Gastrocnemius medialis (tissue), 4 donors: Measurements from ENCODE around the gene OR56A5. TPM values are rescaled to one million over a fixed set of nuclear protein-coding genes. Genes with fewer than 3 reads are reported as not detected.

Experiments
- ATAC-seq, 2 donors: fragments of 150-250 bp; one replicate each; pipeline ENCODE4 v1.9.1; 2016
- DNase-seq, 2 donors: peaks; one replicate each; pipeline ENCODE4 v3.0.0-alpha.2; 2019
- H3K27ac ChIP-seq, 4 donors: fragments of 200-600 bp; sonication (generic); 1 replicate in 1 of 4; 2 replicates in 3 of 4; pipeline ENCODE4 v1.5.1; 2016 to 2018; ENCODE audit warnings: mild to moderate bottlenecking in 2 of 4, moderate library complexity in 1 of 4
- H3K27me3 ChIP-seq, 3 donors: fragments of 200-600 bp; sonication (generic) in 2 of 3; 1 replicate in 1 of 3; 2 replicates in 2 of 3; pipeline versions ENCODE4 v1.5.1 to v1.6.0; 2016 to 2019; ENCODE audit warnings: mild to moderate bottlenecking in 1 of 3, moderate library complexity in 1 of 3
- H3K36me3 ChIP-seq, 2 donors: fragments of 200-600 bp; sonication (generic) in 1 of 2; one replicate each; pipeline ENCODE4 v1.5.1; 2017 to 2018
- H3K4me1 ChIP-seq, 2 donors: fragments of 200-600 bp; sonication (generic) in 1 of 2; one replicate each; pipeline ENCODE4 v1.5.1; 2016 to 2017; ENCODE audit warnings: mild to moderate bottlenecking in 2 of 2
- H3K4me3 ChIP-seq, 4 donors: fragments of 200-600 bp; sonication (generic) in 3 of 4; 1 replicate in 1 of 4; 2 replicates in 3 of 4; pipeline ENCODE4 v1.5.1; 2016 to 2019; ENCODE audit warnings: mild to moderate bottlenecking in 2 of 4
- H3K9me3 ChIP-seq, 3 donors: fragments of 200-600 bp; sonication (generic) in 2 of 3; 1 replicate in 1 of 3; 2 replicates in 2 of 3; pipeline ENCODE4 v1.5.1; 2016 to 2019
- CTCF ChIP-seq, 5 experiments: fragments of 450-650 bp in 3 of 5; fragments of 200-600 bp in 2 of 5; sonication (generic) in 2 of 5; IDR thresholded peaks in 4 of 5; conservative IDR thresholded peaks in 1 of 5; 1 replicate in 4 of 5; 2 replicates in 1 of 5; pipeline ENCODE4 v1.5.1; 2016 to 2019; ENCODE audit warnings: antibody characterized with exemption in 5 of 5, mild to moderate bottlenecking in 3 of 5, moderate library complexity in 3 of 5
- POLR2A ChIP-seq, 2 donors: fragments of 450-650 bp; IDR thresholded peaks; one replicate each; pipeline ENCODE4 v1.6.1; 2017; ENCODE audit warnings: antibody characterized with exemption in 2 of 2, mild to moderate bottlenecking in 2 of 2, moderate library complexity in 2 of 2
- in situ Hi-C, 4 donors: fragments of 200-750 bp; cut with MboI; loops; one replicate each; pipeline versions ENCODE4 v1.15.0 to v1.8.0; 2017; ENCODE audit warnings: low sequenced_read_pairs in 4 of 4
- intact Hi-C: fragments of 100-400 bp; cut with DNase I; formaldehyde crosslinking; loops from one replicate; pipeline ENCODE4 v1.15.1; 2023; ENCODE audit warnings: low total_unique reads
- total RNA-seq, 4 donors: library from RNA; depleted of rRNA; stranded (reverse); fragments of >200 nt; gene quantifications; one replicate each; pipeline versions ENCODE4 v1.1.0 to v1.2.3, GENCODE V29; 2016

OR56A5 gene
- total RNA-seq, 4 donors from 2014 or later, result not detected

- TF ChIP-seq CTCF (IDR thresholded peaks at IDR 0.05 in 4 of 5, conservative IDR thresholded peaks at IDR 0.05 in 1 of 5), result no peak
- no peak for TF ChIP-seq POLR2A (IDR thresholded peaks at IDR 0.05)
- Histone ChIP-seq H3K36me3 (no peaks in the 10 kb centered on the region), H3K4me3 (no peak overlapping the region), H3K4me1 (no peaks in the 10 kb centered on the region), H3K27me3 (no peaks in the 10 kb centered on the region), H3K9me3 (no peaks in the 10 kb centered on the region), H3K27ac (no peak overlapping the region)
- no peak for ATAC-seq
- DNase-seq, result no peak
- intact Hi-C loops (no loop called here), in situ Hi-C loops (no loop called here)
These were observed 44.5 kb downstream of the OR56A5 start for GRCh38 chr11:5923794-5924193.

- intact Hi-C loops, result no loop called here
- Histone ChIP-seq H3K27ac (no peak overlapping the region), H3K27me3 (no peaks in the 10 kb centered on the region), H3K9me3 (no peaks in the 10 kb centered on the region), H3K4me1 (no peaks in the 10 kb centered on the region), H3K4me3 (no peak overlapping the region), H3K36me3 (no peaks in the 10 kb centered on the region)
- DNase-seq (no peak), ATAC-seq (no peak)
- no peak for TF ChIP-seq CTCF (IDR thresholded peaks at IDR 0.05 in 4 of 5, conservative IDR thresholded peaks at IDR 0.05 in 1 of 5)
- TF ChIP-seq POLR2A (IDR thresholded peaks at IDR 0.05), result no peak
- in situ Hi-C loops, result no loop called here
These were observed 44.9 kb downstream of the OR56A5 start for GRCh38 chr11:5923427-5923776.

- no peaks in the 10 kb centered on the region for H3K27me3 ChIP-seq
- ATAC-seq (no peak), DNase-seq (no peak)
- no peaks in the 10 kb centered on the region for H3K4me1 ChIP-seq
- no peak overlapping the region for H3K4me3 ChIP-seq
- H3K9me3 ChIP-seq, result no peaks in the 10 kb centered on the region
- TF ChIP-seq POLR2A (IDR thresholded peaks at IDR 0.05) (no peak), CTCF (IDR thresholded peaks at IDR 0.05 in 4 of 5, conservative IDR thresholded peaks at IDR 0.05 in 1 of 5) (no peak)
- no peak overlapping the region for H3K27ac ChIP-seq
- intact Hi-C loops, result no loop called here
- in situ Hi-C loops, result no loop called here
- H3K36me3 ChIP-seq, result no peaks in the 10 kb centered on the region
These were observed 45.4 kb downstream of the OR56A5 start for GRCh38 chr11:5922749-5923426.

Other genes with a start within 250 kb of the OR56A5 start
- gene OR56B1, start 232.0 kb downstream of the OR56A5 start, total RNA-seq, result not detected
- not detected for gene OR52N4, start 214.3 kb downstream of the OR56A5 start, total RNA-seq
- not detected for gene OR52N5, start 185.1 kb downstream of the OR56A5 start, total RNA-seq
- gene OR52N1, start 177.2 kb downstream of the OR56A5 start, total RNA-seq, result not detected
- not detected for gene OR52N2, start 159.6 kb downstream of the OR56A5 start, total RNA-seq
- not detected for gene OR52E6, start 126.6 kb downstream of the OR56A5 start, total RNA-seq
- not detected for gene OR52E8, start 110.8 kb downstream of the OR56A5 start, total RNA-seq
- not detected for gene OR52E4, start 87.9 kb downstream of the OR56A5 start, total RNA-seq
- gene OR52E5, start 75.3 kb downstream of the OR56A5 start, total RNA-seq, result not detected
- gene OR56A3, start 26.2 kb downstream of the OR56A5 start, total RNA-seq, result not detected
- gene OR52L1, start 18.5 kb upstream of the OR56A5 start, total RNA-seq, result not detected
- gene OR56A4, start 38.5 kb upstream of the OR56A5 start, total RNA-seq, result not detected
- gene OR56A1, start 62.3 kb upstream of the OR56A5 start, total RNA-seq, result not detected
- gene OR56B4, start 139.2 kb upstream of the OR56A5 start, total RNA-seq, result not detected
- not detected for gene OR52B2, start 201.8 kb upstream of the OR56A5 start, total RNA-seq
- gene OR52W1, start 230.7 kb upstream of the OR56A5 start, total RNA-seq, result not detected
- gene C11orf42, start 237.1 kb upstream of the OR56A5 start, total RNA-seq, result not detected